Measurements from ENCODE around the gene CDH20.

- TF ChIP-seq POLR2AphosphoS5 (IDR thresholded peaks at IDR 0.05; ENCODE audit: low read depth, low read length) (no peak), TAF1 (IDR thresholded peaks at IDR 0.05; ENCODE audit: low read depth, low read length) (no peak), SPI1 (IDR thresholded peaks at IDR 0.05; ENCODE audit: low read depth, low read length) (no peak)
Measured at GRCh38 chr18:61570070-61570469, 236.8 kb downstream of the CDH20 start.
